Stimulated activated CD8-positive, alpha-beta memory T cell treated with anti-CD3 and anti-CD28 coated beads, Interleukin-4, amount 100 ng/mL, for 24 hours (primary cell): ENCODE measurements around the gene EMB.
"Not testable (repeated sequence)": the region's sequence is repeated elsewhere in the genome, so short reads cannot be mapped to it uniquely, and the experiment has no call there.

Experiments used
- DNase-seq: peaks from one replicate; pipeline ENCODE4 v3.0.0-alpha.2; 2020; ENCODE audit warnings: low read depth

The EMB gene

GRCh38 chr5:50421184-50421950 is 19.7 kb downstream of the EMB start:
- not testable (repeated sequence) for DNase-seq

GRCh38 chr5:50420343-50420935 is 20.6 kb downstream of the EMB start:
- no peak for DNase-seq

- not testable (repeated sequence) for DNase-seq
Observed at GRCh38 chr5:50419656-50420055, 21.4 kb downstream of the EMB start.

GRCh38 chr5:50416637-50417036 is 24.5 kb downstream of the EMB start:
- DNase-seq: not testable (repeated sequence)

GRCh38 chr5:50415912-50416311 is 25.2 kb downstream of the EMB start:
- no peak for DNase-seq

GRCh38 chr5:50410932-50411331 is 30.2 kb downstream of the EMB start:
- DNase-seq: not testable (repeated sequence)

GRCh38 chr5:50406877-50407276 is 34.2 kb downstream of the EMB start:
- DNase-seq: no peak

- DNase-seq: no peak
Observed at GRCh38 chr5:50401336-50401735, 39.8 kb downstream of the EMB start.

GRCh38 chr5:50393925-50394609 is 47.0 kb downstream of the EMB start:
- not testable (repeated sequence) for DNase-seq

GRCh38 chr5:50392289-50392688 is 48.8 kb downstream of the EMB start:
- not testable (repeated sequence) for DNase-seq

- not testable (repeated sequence) for DNase-seq
Observed at GRCh38 chr5:50384381-50384780, 56.7 kb downstream of the EMB start.

GRCh38 chr5:50376696-50377095 is 64.4 kb downstream of the EMB start:
- DNase-seq: not testable (repeated sequence)

GRCh38 chr5:50369287-50370033 is 71.6 kb downstream of the EMB start:
- not testable (repeated sequence) for DNase-seq

- no peak for DNase-seq
Observed at GRCh38 chr5:50365426-50366251, 75.4 kb downstream of the EMB start.

GRCh38 chr5:50364535-50365309 is 76.4 kb downstream of the EMB start:
- DNase-seq: not testable (repeated sequence)

GRCh38 chr5:50359187-50359586 is 81.9 kb downstream of the EMB start:
- no peak for DNase-seq

GRCh38 chr5:50352382-50352781 is 88.7 kb downstream of the EMB start:
- no peak for DNase-seq
